GM18505 (cell line): Measurements from ENCODE around the gene TOM1L2.

Experiments used
- ATAC-seq: cut with Tn5 transposase; IDR thresholded peaks from one replicate; pipeline ENCODE4 v1.9.1; 2021; ENCODE audit not compliant: unreplicated experiment
- POLR2A ChIP-seq: IDR thresholded peaks from 4 replicates; pipeline ENCODE4 v1.6.1; 2011; ENCODE audit warnings: borderline replicate concordance; ENCODE audit not compliant: insufficient read depth, insufficient read length; ENCODE audit errors: extremely low read depth

The TOM1L2 gene

DNA sequence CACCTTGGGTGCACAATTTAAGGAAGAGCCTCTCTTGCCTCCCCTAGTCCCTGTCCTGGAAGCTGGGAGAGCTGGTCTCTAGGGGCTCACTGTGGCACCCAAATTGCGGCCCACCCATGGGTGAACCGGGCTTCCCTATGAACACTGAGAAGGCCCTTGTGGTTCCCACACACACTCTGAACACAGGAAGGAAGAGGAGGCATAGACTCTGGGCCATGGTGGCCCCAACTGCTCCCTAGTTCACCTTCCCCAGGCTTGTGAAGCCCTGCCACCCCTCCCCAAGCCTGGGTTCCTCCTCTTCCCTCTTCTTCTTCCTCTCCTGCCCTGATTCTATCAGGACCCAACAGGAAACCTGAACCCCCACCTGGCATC is 145.9 kb downstream of the TOM1L2 start:
- no peak for TF ChIP-seq POLR2A
- no peak for ATAC-seq

- no peak for ATAC-seq
- no peak for TF ChIP-seq POLR2A
Measured at GRCh38 chr17:17824783-17825614, 147.2 kb downstream of the TOM1L2 start.

GRCh38 chr17:17824119-17824782 is 147.9 kb downstream of the TOM1L2 start:
- TF ChIP-seq POLR2A: no peak
- no peak for ATAC-seq

- TF ChIP-seq POLR2A: peak; percentile 54
- ATAC-seq: peak; percentile 63
Measured at GRCh38 chr17:17823433-17824118, 148.6 kb downstream of the TOM1L2 start.

DNA sequence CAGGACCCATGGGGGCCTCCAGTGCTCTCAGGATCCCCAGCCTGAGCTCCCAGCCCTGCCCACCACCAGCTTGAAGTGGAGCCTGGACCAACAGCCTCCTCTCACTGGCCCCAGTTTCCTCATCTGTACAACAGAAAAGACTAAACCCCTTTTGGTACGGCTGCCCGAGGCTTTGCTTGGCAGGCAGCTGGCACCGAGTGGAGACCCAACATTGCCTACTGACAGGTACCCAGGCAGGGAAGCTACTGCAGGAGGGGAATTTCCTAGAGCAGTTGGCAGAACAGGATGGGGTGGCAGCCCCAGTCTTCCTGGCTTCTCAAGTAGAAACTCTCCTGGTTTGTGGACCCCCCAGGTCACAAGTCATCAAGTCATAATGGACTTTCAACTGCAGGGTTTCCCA is 149.6 kb downstream of the TOM1L2 start:
- no peak for TF ChIP-seq POLR2A
- ATAC-seq: no peak

DNA sequence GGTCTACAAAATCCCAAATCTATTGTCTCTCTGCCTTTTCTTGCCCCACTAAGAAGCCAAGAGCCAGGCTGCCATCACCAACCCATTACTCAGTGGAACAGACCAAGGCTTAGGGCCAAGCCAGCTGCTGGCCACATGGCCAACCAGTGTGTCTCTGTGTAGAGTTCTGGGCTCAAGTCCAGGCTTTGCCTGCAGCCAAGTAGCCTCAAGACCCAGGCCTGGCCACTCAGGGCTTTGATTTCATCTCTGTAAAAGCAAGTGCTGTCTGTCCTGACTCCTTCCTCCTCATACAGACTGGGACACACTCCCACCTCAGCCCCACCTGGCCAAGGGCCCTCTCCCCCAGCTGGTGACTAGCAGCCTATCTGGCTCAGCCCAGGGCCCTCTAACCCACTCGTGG is 150.0 kb downstream of the TOM1L2 start:
- no peak for ATAC-seq
- peak; percentile 14 for TF ChIP-seq POLR2A

DNA sequence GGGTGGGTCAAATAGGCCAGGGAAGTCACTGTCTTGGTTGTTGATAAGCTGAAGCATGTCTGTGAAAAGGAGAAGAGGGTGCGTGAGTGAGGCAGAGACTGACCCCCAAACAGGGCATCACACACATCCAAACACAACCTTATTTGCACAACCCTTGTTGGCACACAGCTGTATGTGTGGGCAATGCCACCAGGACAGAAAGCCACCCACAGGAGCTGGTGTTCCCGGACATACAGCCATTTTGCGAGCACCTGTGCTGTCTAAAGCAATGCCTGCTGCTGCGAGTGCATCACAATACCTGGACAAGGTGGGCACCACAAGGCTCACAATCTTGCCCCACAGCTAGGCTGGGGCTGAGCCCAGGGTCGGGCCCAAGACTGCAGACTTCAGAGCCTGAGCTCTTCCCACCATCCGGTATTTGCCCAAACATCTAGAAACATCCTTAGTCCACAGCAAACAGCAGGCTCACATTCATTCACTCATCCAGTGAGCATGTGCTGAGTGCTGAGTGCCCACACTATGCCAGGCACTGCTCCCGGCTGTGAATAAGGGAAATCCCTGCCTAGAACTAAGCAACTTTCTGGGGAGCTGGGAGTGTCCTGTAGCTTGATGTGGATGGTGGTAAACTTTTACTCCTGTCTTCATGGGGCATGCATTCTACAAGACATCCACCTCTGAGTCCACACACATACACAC is 151.6 kb downstream of the TOM1L2 start:
- no peak for ATAC-seq
- no peak for TF ChIP-seq POLR2A

DNA sequence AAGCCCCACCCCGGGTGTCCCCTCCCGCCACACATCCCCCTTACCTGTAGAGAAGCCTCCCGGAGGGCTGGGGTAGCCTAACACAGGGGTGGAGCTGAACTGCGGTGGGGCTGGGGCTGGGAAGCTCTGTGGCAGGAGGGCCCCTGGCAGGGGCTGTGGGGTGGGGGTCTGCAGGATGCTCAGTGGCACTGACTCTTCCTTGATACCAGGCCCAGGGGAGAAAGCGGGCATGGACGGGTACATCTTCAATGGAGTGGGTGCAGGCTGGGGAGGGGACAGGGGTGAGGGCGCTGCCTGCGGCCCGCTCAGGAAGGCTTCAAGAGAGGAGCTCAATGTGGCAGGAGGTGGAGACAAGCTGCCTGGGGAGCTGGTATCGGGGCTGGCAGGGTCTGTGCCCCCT is 152.2 kb downstream of the TOM1L2 start:
- no peak for ATAC-seq

DNA sequence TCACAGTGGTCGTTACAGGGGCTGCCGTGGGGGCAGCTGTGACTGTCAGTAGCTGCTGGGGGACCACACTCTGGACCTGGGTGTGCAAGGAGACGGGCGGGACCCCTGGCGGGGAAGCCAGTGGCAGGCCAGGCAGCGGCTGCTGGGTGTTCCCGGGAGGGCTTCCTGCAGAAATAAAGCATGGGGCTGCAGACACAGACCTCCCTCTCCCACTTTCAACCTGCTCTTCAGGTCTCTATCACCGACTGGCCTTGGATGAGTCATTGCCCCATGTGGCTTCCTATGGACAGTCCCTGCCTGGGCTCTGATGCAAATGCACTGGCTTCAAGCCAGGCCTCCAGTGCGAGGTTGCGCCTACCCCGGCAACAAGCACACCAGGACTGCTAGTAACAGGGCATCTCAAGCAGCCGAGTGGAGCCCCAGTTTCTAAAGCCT is 152.6 kb downstream of the TOM1L2 start:
- ATAC-seq: no peak
- TF ChIP-seq POLR2A: no peak

More for the DNA sequence above, 152.2 kb downstream of the TOM1L2 start:
- no peak for TF ChIP-seq POLR2A

GRCh38 chr17:17819111-17819510 is 153.1 kb downstream of the TOM1L2 start:
- ATAC-seq: no peak
- TF ChIP-seq POLR2A: no peak

GRCh38 chr17:17818088-17818526 is 154.1 kb downstream of the TOM1L2 start:
- TF ChIP-seq POLR2A: no peak
- ATAC-seq: no peak

- no peak for TF ChIP-seq POLR2A
Measured at GRCh38 chr17:17817552-17817947, 154.7 kb downstream of the TOM1L2 start.

More at GRCh38 chr17:17817552-17817947, 154.7 kb downstream of the TOM1L2 start:
- no peak for ATAC-seq
